K562 treated with DMSO at 1 percent for 12 hours (cell line): ENCODE data around the gene CASTOR1. TPM values are rescaled to one million over a fixed set of nuclear protein-coding genes. Genes with fewer than 3 reads are reported as not detected.

Experiments used
- total RNA-seq: library from RNA; unstranded; fragments of 300-600 nt; gene quantifications from 2 replicates; pipeline ENCODE4 v1.2.3, GENCODE V29; 2022; ENCODE audit not compliant: insufficient read depth

CASTOR1 gene
- 1.9 and 4.7 TPM in 2 replicates for total RNA-seq

DNA sequence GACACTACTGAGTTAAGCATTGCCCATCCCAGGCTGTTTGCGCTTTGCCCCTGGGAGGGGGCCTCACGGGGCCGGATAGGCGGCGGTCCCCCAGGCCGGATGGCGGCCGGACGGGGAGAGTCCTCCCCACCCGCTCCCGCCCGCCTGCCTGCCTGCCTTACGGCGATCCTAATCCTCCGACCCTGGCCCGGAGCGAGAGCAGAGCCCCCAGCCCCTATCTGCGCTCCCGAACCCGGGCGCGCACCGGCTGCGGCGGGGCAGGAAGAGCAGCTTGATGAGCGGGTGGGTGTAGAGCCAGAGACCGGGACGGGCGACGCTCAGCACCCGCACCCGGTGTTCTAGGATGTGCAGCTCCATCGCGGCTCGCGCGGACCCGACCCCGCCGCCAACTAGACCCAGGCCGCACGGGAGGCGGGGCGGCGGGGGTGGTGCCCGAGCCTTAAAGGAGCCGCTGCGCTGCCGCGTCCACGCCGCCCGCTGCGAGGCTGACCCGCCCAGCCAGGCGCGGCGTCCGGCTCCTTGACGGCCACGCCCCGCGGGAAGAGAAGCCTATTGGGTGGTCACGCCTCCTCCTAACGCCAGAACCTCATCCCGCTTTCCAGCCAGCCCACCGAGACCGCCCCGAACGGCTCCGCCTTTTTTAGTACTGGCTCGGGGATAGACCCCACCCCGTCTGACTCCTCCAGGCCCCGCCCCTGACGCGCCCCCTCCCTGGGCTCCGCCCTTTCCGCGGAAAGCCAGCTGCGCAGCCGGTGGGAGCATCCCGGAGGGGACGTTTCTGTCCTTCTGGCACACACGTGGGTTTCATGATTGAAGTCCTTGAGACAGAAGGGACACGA is at the start of gene CASTOR1:
Gene CASTOR1 (minus strand): TSS at position 365 of the 839 bp plus-strand sequence. CDS start 8 bp downstream, at position 357.

DNA sequence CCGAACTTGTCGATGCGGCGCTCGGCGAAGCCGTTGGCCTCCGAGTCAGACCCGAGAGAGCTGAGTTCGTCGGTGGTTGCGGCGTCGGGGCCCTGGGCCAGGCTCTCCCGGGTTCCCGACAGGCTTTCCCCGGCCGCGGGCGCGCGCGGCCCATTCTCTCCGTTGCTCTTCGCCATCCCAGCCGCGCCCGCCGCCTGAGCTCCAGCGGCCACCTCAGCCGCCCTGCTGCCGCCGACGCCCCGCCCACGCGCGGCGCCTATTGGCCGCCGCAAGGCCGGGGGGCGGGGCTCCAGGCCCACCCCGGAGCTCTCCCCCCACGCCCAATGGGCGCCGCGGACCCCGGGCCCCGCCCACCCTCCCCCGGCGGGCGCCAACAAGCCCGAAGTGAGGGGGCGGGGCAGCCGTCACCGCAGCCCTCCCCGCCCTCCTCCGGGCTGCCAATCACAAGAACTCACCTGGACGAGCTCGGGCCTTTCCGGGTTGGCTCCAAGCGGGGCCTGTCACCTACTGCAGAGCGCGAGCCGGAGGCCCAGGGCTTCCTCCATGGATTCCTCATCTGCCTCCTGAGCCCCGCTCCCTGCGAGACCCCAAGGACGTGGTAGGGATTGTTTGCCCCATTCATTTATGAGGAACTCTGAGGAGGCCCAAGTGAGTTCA is 37.5 kb upstream of the CASTOR1 start, which contains the start of gene TBC1D10A:
Gene TBC1D10A (minus strand): TSS at position 236 of the 657 bp plus-strand sequence. CDS start 60 bp downstream, at position 176.

GRCh38 chr22:30266445-30267381 is 22.6 kb downstream of the CASTOR1 start, which contains the start of gene OSM:
Gene OSM (minus strand): TSS chr22:30266851. CDS start chr22:30266799, 52 bp downstream.

GRCh38 chr22:30245985-30246813 is 43.1 kb downstream of the CASTOR1 start, which contains the start of gene LIF:
Gene LIF (minus strand): TSS chr22:30246759. CDS start chr22:30246695, 64 bp downstream.

Other genes starting within 250 kb of the CASTOR1 start
- not detected in 2 replicates for gene HORMAD2, start 209.0 kb downstream of the CASTOR1 start, total RNA-seq
- gene LIF, start 42.7 kb downstream of the CASTOR1 start, total RNA-seq: not detected in 2 replicates
- gene OSM, start 22.7 kb downstream of the CASTOR1 start, total RNA-seq: not detected in 2 replicates
- gene TBC1D10A, start 37.4 kb upstream of the CASTOR1 start, total RNA-seq: 14.7 and 19.6 TPM in 2 replicates
- gene SF3A1, start 67.4 kb upstream of the CASTOR1 start, total RNA-seq: 26.8 and 65.5 TPM in 2 replicates
- gene CCDC157, start 67.5 kb upstream of the CASTOR1 start, total RNA-seq: 1.8 and 2.8 TPM in 2 replicates
- gene RNF215, start 97.9 kb upstream of the CASTOR1 start, total RNA-seq: 3.4 and 7.5 TPM in 2 replicates
- 0.19 TPM in 1 of 2 replicates, not detected in the other for gene SEC14L2, start 107.5 kb upstream of the CASTOR1 start, total RNA-seq
- 35.8 and 45.6 TPM in 2 replicates for gene MTFP1, start 136.3 kb upstream of the CASTOR1 start, total RNA-seq
- gene SEC14L3, start 182.5 kb upstream of the CASTOR1 start, total RNA-seq: not detected in 2 replicates
- gene SEC14L4, start 216.2 kb upstream of the CASTOR1 start, total RNA-seq: not detected in 2 replicates